NOMO-1 treated with DMSO at 0.1 percent for 48 hours (cell line): ENCODE results near the gene HSDL2.
A peak's percentile ranks its signal among the peaks of the same experiment; 100 is the strongest.
"Not testable (repeated sequence)": the region's sequence is repeated elsewhere in the genome, so short reads cannot be mapped to it uniquely, and the experiment has no call there.

Source experiments
- DNase-seq: peaks from one replicate; lab custom pipeline; 2025; ENCODE audit not compliant: unreplicated experiment; lab: John Stamatoyannopoulos, UW

HSDL2 gene

DNA sequence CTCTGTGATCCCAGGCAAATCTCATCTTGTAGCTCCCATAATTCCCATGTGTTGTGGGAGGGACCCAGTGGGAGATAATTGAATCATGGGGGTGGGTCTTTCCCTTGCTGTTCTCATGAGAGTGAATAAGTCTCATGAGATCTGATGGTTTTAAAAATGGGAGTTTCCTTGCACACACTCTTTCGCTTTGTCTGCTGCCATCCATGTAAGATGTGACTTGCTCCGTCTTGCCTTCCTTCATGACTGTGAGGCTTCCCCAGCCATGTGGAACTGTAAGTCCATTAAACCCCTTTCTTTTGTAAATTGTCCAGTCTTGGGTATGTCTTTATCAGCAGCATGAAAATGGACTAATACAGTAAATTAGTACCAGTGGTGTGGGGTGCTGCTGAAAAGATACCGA, 14.7 kb upstream of the HSDL2 start:
- DNase-seq: not testable (repeated sequence)

DNA sequence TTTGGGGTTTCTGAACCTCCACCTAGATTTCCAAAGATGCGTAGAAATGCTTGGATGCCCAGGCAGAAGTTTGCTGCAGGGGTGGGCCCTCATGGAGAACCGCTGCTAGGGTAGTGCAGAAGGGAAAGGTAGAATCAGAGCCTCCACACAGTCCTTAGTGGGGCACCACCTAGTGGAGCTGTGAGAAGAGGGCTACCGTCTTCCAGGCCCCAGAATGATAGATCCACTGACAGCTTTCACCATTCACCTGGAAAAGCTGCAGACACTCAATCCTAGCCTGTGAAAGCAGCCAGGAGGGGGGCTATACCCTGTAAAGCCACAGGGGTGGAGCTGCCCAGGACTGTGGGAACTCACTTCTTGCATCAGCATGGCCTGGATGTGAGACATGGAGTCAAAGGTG, 13.3 kb upstream of the HSDL2 start:
- DNase-seq: no peak

DNA sequence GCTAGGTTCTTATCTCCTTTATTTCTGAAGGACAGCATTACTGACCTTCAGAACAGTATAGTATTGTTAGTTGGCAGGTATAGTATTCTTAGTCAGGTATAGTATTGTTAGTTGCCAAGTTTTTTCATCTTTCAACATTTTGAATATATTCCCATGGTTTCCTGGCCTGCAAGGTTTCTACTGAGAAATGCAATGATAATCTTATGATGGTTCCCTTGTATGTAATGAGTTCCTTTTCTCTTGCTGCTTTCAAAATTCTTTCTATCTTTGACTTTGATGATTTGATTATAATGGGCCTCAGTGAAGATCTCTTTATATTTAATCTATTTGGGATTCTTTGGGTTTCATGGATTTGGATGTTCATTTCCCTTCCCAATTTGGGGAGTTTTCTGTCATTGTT, 12.4 kb upstream of the HSDL2 start:
- DNase-seq: no peak

DNA sequence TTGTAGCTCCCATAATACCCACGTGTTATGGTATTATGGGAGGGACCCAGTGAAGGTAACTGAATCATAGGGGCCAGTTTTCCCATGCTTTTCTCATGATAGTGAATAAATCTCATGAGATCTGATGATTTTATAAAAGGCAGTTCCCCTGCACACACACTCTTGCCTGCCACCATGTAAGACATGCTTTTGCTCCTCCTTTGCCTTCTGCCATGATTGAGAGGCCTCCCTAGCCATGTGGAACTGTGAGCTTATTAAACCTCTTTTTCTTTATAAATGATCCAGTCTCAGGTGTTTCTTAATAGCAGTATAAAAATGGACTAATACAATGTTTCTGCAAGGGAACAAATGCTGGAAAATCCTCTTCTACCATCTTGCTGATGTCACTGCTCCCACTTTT, 10.1 kb upstream of the HSDL2 start:
- no peak for DNase-seq

DNA sequence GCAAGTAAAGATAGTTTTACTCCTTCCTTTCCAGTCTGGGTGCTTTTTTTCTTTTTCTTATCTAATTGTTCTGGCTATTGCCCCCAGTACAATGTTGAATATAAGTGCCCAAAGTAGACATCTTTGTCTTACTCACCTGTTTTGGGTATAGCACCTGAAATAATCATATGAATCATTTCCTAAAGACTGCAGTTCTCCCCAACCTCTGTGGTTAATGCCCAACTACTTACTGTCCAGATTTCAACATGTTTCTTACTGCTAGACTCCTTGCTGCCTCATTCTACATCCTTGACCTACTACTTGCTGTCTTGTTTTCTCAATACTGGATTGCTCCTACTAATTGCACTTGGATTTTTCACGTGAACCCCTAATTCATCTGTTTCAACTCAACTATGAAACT, 8.8 kb upstream of the HSDL2 start:
- no peak for DNase-seq

DNA sequence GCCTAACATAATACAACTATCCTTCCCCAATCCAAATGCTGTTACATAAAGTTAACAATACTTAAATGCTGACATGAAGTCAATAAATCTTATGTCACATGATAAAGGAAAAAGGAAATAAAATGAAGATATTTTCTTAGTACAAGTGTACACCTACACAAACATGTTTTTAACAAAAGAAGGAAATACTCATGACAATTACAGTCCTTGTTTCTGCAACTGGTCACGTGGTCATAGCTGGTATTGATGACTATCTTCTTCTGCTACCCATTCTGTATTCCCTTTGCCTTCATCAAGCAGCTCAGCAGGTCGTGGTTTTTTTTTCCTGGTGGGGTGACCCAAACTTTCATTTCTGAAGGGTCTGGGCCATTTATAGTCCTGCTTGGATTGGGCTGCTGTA, 6.2 kb upstream of the HSDL2 start:
- DNase-seq: not testable (repeated sequence)

DNA sequence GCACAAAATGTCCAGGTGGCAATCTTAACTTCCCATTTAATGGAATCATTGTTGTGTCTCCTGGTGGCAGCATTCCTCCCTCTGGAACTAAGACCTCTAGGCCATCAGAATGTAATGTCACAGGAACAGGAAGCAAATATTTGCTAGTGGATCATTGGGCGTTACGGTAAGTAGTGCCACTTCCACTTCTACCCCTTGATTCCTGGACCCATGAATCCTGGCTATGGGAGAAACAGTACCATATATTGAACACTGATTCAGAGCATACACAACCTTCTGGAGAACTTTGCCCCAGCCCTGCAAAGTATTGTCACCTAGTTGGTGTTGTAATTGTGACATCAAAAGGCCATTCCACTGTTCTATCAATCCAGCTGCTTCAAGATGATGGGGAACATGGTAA, 5.7 kb upstream of the HSDL2 start:
- DNase-seq: not testable (repeated sequence)

DNA sequence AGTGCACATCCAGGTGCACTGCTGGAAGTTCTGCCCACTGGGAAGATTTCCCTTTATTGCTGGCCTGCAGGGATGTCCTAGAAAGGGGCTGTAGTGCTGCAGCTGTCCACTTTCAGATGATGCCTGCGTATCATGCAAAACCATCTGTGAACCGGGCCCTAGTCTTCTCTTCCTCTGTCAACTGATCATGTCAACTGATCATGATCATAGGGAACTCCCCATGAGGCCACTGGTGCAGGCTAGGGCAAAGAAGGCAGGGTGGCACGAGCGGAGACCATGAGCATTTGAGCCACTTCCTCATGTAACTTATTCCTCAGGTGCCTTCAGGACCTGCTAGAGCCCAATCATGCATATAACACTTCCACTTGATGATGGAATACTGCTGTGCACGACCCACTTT, 4.5 kb upstream of the HSDL2 start:
- DNase-seq: no peak

DNA sequence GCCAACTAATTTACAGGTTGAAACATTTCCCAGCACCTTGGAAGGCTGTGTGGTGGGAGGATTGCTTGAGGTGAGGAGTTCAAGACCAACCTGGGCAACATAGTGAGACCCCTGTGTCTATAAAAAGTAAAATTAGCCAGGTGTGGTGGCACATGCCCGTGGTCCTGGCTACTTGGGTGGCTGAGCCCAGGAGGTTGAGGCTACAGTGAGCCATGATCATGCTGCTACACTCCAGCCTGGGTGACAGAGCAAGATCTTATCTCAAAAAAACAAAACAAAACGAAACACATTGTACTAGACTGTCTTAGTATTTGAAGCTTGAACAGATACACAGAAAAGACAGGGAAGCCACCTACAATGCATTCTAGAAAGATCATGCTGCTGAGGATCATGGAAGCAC, 2.8 kb upstream of the HSDL2 start:
- no peak for DNase-seq

DNA sequence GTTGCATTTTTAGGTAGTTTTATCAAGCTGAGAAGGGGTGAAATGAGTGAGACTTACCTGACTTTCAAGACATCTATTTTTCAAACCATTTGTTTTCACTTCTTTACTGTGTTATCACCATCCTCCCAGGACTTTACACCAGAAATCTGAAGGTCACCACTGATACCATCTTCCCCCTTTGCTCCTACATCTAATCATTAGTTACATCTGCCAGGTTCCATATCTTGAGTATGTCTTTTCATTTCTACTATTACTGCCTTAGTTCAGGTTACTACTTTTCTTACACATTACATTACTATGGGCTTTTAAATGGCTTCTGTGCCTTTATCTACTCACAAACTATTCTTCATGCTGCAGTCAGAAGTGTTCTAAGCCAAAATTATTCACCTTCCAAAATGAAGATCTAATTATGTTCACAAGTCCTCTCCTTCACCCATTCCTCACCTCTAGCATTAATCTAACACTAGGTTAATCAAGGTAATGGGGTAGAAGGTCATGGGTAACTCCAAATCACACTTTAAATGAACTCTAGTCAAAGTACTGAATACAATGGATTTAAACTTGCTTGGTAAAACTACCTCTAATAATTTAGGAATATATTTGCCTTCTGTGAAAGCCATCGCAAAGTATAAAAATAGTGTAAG, 2.1 kb upstream of the HSDL2 start:
- no peak for DNase-seq

DNA sequence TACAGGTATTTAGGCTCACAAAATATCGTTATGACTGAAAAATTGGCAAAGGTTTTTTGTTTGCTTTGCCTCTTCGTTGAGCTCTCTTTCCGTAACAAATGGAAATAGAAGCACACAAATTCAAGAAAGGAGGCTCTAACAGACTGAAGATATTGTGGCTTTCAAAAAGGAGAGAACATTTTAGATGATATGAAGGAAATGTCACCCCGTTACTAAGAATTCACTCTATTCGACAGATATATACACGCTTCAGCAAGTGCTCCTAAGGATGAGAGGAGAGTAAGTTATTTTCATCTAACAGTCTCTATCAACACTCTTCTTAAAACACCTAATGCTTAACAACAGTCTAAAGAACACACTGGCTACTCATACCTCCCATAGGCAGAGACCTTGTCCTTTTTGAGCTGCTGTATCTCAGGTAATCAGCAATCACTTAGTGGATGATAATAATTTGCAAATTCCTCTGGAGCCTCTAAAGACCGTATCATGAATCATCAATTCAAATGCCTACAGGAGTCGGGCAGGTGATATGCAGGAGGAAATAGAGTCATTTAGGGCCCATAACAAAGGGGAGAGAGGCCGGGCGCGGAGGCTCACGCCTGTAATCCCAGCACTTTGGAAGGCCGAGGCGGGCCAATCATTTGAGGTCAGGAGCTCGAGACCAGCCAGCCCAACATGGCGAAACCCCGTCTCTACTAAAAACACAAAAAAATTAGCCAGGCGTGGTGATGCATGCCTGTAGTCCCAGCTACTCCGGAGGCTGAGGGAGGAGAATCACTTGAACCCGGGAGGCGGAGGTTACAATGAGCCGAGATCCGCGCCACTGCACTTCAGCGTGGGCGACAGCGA, 1.4 kb upstream of the HSDL2 start:
- DNase-seq: no peak

DNA sequence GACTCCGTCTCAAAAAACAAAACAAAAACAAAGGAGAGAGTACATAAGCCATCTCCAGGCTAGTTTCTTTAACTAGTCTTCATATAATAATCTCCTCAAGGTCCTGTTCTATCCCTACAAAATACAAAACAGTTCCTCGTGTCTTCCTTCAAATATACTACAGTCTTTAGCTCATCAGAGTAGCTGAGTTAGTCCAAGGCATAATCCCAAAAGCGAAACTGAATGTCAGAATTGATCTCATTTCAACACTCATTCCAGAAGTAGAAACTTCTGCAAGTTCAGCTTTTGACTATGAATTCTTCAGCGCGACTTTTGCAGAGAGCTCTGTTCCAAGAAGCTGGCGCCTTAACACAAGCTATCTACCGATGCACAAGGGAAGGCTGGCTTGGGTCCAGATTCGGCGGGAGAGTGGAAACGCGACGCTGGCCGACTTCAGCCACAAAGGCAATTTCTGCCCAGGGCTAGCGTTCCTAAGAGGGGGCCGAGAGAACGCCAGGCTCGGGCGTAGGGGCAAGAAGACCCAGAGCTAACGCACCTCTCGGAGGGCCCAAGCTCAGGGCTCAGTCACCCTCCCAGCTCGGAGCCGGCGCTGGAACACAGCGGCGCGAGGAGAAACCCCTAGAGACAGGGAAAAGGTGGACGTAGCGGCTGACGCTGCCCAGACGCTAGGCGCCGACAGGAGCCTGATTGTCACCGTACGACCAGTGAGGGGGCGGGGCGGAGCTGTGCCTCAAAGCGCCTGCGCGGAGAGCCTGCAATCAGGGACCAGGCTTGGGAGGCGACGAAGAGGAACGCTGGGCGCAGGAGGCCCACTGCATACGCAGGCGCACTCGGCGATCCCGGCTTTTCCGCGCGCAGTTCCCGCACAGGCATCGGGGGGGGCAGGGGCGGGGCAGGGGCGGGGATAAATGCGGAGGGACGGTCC, 469 bp upstream of the HSDL2 start:
- DNase-seq: peak; percentile 98

DNA sequence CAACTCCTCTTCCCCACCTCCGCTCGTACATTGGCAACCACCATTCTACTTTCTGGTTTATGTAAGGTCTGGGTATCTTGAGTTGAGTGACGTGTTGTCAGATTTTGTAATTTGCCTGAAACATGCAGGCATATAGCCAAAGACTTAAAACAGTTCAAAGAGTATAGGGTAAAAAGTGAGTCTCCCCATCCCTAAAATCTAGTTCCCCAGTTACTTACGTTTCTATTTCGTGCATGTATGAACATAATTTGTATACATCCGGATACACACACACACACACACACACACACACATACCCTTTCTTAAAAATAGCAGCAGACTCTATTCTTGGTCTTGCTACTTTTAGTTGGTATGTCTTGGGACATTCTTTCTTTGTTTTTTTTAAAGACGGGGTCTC, 915 bp downstream of the HSDL2 start:
- DNase-seq: peak; percentile 26

DNA sequence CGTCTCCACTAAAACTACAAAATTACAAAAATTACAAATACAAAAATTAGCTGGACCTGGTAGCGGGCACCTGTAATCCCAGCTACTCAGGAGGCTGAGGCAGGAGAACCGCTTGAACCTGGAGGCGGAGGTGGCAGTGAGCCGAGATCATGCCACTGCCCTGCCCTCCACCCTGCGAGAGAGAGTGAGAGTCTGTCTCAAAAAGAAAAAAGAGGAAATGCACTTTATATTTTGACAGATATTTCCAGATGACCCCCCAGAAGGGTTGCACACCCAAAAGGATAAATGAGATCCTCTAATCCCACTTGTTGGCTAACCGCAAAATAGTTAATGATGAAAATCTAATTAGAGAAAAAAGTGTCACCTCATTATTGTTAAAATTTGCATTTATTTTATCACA, 2.2 kb downstream of the HSDL2 start:
- DNase-seq: no peak

DNA sequence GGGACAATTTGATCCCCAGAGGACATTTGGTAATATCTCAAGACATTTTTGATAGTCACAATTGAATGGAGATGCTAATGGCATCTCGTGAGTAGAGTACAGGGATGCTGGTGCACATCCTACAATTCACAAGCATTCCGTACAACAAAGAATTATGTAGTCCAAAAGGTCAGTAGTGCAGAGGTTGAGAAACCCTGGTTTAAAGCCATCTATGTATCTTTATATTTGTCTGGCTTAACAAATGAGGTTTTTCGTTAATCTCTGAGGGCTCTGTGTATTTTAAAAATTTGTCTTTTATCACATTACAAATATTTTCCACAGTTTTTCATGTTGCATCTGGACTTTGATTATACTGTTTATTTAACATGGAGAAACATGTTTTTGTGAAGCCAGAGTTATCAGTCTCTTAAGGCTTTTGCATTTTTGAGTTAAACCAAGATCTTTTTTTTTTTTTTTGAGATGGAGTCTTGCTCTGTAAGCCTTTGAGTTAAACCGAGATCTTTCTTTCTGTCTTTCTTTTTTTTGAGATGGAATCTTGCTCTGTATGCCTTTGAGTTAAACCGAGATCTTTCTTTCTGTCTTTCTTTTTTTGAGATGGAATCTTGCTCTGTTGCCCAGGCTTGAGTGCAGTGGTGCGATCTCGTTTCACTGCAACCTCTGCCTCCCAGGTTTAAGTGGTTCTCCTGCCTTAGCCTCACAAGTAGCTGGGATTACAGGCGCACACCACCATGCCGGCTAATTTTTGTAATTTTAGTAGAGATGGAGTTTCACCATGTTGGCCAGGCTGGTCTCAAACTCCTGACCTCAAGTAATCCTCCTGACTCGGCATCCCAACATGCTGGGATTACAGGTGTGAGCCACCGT, 2.8 kb downstream of the HSDL2 start:
- DNase-seq: no peak

DNA sequence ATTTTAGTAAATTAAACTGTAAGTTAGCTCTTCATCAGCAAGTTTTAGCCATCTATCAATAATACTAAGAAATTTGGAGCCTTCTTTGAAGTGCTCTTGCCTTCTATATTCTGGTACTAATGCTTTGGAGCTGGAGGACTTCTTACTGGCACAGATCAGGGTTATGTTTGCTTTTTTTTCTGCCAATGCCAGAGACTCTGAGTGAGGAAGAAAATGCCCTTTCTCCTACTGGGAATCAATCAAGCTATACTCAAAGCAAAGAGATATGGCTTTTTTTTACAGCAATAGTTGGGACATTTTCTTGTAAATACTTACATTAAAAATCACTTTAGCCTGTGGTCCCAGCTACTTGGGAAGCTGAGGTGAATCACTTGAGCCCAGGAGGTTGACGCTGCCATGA, 4.3 kb downstream of the HSDL2 start:
- DNase-seq: no peak

DNA sequence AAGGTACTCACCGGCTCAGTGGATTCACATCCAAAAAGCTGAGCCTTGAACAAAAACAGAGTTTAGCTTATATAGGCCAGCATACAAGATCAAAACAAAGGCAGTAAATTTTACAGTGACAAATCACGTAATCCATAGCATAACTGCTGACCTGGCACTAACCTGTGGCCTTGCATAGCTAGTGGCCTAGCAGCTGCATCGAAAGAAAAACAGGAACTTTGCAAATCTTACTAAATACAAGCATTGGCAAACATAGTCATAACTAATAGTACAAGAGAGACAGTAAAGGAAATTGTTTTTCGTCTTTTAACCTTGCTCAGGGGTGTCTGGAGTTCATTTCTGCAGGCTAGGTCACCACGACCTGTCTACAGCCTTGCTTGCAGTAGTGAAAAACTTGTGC, 4.8 kb downstream of the HSDL2 start:
- DNase-seq: peak; percentile 93

DNA sequence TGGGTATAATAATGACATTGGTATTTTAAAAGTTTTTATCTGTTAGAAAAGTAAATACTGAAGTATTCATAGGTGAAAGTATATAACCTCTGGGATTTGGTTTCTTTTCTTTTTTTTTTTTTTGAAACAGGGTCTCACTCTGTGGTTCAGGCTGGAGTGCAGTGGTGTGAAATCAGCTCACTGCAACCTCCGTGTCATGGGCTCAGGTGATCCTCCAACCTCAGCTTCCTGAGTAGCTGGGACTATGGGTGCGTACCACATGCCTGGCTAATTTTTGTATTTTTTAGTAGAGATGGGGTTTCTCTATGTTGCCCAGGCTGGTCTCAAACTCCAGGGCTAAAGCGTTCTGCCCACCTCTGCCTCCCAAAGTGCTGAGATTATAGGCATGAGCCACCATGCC, 7.2 kb downstream of the HSDL2 start:
- no peak for DNase-seq

DNA sequence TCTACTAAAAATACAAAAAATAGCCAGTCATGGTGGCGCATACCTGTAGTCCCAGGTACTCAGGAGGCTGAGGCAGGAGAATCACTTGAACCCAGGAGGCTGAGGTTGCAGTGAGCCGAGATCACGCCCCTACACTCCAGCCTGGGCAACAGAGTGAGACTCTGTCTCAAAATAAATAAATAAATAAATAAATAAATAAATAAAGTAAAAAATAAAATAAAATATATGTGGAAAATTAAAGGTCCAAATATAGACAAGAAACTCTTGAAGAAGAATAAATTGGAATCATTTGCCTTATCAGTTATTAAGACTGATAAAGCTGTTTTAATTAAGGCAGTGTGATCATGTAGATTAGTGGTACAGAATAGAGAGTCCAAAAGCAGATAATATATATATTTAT, 10.0 kb downstream of the HSDL2 start:
- DNase-seq: not testable (repeated sequence)

DNA sequence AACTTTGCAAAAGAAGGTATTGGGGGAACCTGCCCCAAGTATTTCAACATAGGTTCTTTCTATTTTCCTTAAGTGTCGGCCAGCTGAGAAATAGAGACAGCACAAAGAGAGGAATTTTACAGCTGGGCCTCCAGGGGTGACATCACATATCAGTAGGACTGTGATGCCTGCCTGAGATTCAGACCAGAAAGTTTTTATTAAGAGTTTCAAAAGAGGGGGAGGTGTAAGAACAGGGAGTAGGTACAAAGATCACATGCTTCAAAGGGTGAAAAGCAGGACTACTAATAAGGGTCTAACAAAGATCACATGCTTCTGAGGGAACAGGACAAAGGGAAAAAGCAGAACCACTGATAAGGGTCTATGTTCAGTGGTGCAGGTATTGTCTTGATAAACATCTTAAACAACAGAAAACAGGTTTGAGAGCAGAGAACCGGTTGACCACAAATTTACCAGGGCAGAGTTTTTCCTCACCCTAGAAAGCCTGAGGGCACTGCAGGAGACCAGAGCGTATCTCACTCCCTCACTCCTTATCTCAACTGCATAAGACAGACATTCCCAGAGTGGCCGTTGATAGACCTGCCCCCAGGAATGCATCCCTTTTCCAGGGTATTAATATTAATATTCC, 12.1 kb downstream of the HSDL2 start:
- DNase-seq: not testable (repeated sequence)
